ENCODE data around the gene KAT6B. TPM values are rescaled to one million over a fixed set of nuclear protein-coding genes. Genes with fewer than 3 reads are reported as not detected.

KAT6B gene
- total and polyA plus RNA-seq, 2 donors from 2014 or later: 2.9 to 34.2 TPM

DNA sequence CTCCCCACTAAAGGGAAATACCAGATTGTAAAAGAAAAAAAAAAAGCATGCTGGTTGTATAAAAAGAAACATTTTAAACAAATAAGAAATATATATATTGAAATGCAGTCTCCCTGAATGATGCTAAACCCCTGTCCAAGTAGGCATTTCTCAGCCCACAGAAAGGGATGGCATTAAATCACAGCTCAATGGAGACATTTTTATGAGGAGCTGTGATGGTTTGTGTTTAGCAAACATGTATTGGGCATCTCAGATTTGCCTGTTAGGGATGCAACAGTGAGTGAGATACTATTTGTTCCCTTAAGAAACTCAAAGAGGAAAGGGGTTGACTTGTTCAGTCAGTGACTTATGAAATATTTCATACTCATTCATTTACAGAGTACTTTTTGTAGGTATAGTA, 51.5 kb downstream of the KAT6B start:
- Histone ChIP-seq H3K4me3 (ENCODE audit: low read length in 3 of 3) (no peak overlapping the region), H3K4me1 (ENCODE audit: control insufficient read depth in 2 of 3, insufficient read depth in 2 of 3, low read depth in 1 of 3, low read length in 3 of 3) (no peaks in the 10 kb centered on the region), H3K27me3 (ENCODE audit: control insufficient read depth, insufficient read depth, low read length) (no peaks in the 10 kb centered on the region), H3K9ac (ENCODE audit: low read length in 3 of 3) (no peak overlapping the region), H3K27ac (ENCODE audit: low read depth in 2 of 2, low read length in 2 of 2) (no peak overlapping the region), H3K9me3 (ENCODE audit: control insufficient read depth in 2 of 3, insufficient read depth in 1 of 3, low read length in 3 of 3) (no peaks in the 10 kb centered on the region), H3K36me3 (ENCODE audit: control insufficient read depth in 2 of 3, insufficient read depth in 3 of 3, low read length in 3 of 3) (no peaks in the 10 kb centered on the region)
- intact Hi-C loops (cut with DNase I): no loop called here
- no peak for FAIRE-seq
- TF ChIP-seq, protein P1, sequence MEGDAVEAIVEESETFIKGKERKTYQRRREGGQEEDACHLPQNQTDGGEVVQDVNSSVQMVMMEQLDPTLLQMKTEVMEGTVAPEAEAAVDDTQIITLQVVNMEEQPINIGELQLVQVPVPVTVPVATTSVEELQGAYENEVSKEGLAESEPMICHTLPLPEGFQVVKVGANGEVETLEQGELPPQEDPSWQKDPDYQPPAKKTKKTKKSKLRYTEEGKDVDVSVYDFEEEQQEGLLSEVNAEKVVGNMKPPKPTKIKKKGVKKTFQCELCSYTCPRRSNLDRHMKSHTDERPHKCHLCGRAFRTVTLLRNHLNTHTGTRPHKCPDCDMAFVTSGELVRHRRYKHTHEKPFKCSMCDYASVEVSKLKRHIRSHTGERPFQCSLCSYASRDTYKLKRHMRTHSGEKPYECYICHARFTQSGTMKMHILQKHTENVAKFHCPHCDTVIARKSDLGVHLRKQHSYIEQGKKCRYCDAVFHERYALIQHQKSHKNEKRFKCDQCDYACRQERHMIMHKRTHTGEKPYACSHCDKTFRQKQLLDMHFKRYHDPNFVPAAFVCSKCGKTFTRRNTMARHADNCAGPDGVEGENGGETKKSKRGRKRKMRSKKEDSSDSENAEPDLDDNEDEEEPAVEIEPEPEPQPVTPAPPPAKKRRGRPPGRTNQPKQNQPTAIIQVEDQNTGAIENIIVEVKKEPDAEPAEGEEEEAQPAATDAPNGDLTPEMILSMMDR (IDR thresholded peaks at IDR 0.05; ENCODE audit: borderline replicate concordance, extremely low read depth, insufficient read depth): no peak
- DNase-seq: peak in 2 of 5 donors; percentile 58

DNA sequence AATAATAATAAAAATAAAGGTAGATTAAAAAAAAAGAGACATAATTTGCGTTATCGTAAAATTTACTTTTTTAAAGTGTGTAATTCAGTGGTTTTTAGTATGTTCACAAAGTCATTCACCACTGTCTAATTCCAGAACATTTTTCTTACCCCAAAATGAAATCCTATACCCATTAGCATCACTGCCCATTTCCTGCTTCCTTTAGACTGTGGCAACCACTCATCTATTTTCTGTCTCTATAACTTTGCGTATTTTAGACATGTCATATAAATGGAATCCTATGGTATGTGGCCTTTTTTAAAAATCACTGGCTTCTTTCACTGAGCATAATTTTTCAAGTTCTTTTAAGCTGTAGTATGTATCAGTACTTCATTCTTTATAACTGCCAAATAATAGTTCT, 53.6 kb downstream of the KAT6B start:
- no peak for DNase-seq
- Histone ChIP-seq H3K9me3 (ENCODE audit: control insufficient read depth in 2 of 3, insufficient read depth in 1 of 3, low read length in 3 of 3) (no peaks in the 10 kb centered on the region), H3K4me1 (ENCODE audit: control insufficient read depth in 2 of 3, insufficient read depth in 2 of 3, low read depth in 1 of 3, low read length in 3 of 3) (no peaks in the 10 kb centered on the region), H3K27ac (ENCODE audit: low read depth in 2 of 2, low read length in 2 of 2) (no peak overlapping the region), H3K4me3 (ENCODE audit: low read length in 3 of 3) (no peak overlapping the region), H3K36me3 (ENCODE audit: control insufficient read depth in 2 of 3, insufficient read depth in 3 of 3, low read length in 3 of 3) (no peaks in the 10 kb centered on the region), H3K9ac (ENCODE audit: low read length in 3 of 3) (no peak overlapping the region), H3K27me3 (ENCODE audit: control insufficient read depth, insufficient read depth, low read length) (no peaks in the 10 kb centered on the region)
- intact Hi-C loops (cut with DNase I): no loop called here
- no peak for FAIRE-seq
- TF ChIP-seq, protein P1 (IDR thresholded peaks at IDR 0.05; ENCODE audit: borderline replicate concordance, extremely low read depth, insufficient read depth): no peak

DNA sequence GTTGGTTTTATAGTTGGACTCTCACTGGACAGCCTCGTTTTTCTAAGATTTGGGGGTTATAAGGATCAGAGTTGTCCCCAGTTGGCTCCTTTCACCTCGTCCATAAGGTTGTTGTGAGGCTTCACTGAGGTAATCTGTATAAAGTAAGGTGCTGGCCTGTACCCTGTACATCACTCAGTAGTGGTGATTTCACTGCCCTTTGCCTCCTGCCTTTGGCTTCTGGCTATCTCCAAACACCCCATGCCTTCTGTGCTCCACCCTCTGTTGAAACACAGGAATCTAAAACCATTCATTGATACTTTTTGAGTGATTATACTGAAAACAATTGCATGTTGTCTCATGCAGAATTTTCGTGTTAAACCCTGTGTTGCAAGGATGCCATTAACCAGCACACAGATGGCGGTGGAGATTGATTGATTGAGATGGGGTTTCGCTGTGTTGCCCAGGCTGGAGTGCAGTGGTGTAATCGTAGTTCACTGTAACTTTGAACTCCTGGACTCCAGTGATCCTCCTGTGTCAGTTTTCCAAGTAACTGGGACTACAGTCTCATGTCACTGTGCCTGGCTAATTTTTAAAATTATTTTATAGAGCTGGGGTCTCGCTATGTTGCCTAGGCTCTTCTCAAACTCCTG, 55.0 kb downstream of the KAT6B start:
- no peak overlapping the region for H3K27ac ChIP-seq (ENCODE audit: low read depth in 2 of 2, low read length in 2 of 2)
- no peaks in the 10 kb centered on the region for H3K9me3 ChIP-seq (ENCODE audit: control insufficient read depth in 2 of 3, insufficient read depth in 1 of 3, low read length in 3 of 3)
- H3K9ac ChIP-seq (ENCODE audit: low read length in 3 of 3): no peak overlapping the region
- no peak overlapping the region for H3K4me3 ChIP-seq (ENCODE audit: low read length in 3 of 3)
- H3K36me3 ChIP-seq (ENCODE audit: control insufficient read depth in 2 of 3, insufficient read depth in 3 of 3, low read length in 3 of 3): no peaks in the 10 kb centered on the region
- H3K4me1 ChIP-seq (ENCODE audit: control insufficient read depth in 2 of 3, insufficient read depth in 2 of 3, low read depth in 1 of 3, low read length in 3 of 3): no peaks in the 10 kb centered on the region
- H3K27me3 ChIP-seq (ENCODE audit: control insufficient read depth, insufficient read depth, low read length): no peaks in the 10 kb centered on the region
- DNase-seq (no peak), FAIRE-seq (no peak)
- TF ChIP-seq, protein P1 (IDR thresholded peaks at IDR 0.05; ENCODE audit: borderline replicate concordance, extremely low read depth, insufficient read depth): no peak
- intact Hi-C loops (cut with DNase I): no loop called here

DNA sequence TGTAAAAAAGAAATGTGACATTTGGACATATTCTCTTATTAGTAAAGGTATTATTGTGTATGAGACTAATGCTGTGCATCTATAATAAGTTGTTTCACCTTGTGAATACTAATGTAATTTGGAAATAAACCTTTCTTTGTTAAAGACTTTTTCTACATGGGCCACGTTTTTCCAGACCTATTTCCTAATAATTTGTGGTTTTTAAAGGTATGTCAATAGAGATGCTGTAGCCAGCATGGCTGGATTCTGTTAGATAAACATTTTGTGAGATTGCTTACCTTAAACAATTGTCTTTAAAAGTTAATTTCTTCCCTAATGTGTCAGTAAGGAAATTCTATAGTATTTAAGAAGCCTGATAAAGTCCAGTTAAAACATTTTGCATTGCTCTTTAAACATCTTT, 56.0 kb downstream of the KAT6B start:
- H3K36me3 ChIP-seq (ENCODE audit: control insufficient read depth in 2 of 3, insufficient read depth in 3 of 3, low read length in 3 of 3): no peaks in the 10 kb centered on the region
- intact Hi-C loops (cut with DNase I): no loop called here
- H3K9ac ChIP-seq (ENCODE audit: low read length in 3 of 3): no peak overlapping the region
- no peak overlapping the region for H3K4me3 ChIP-seq (ENCODE audit: low read length in 3 of 3)
- no peak overlapping the region for H3K27ac ChIP-seq (ENCODE audit: low read depth in 2 of 2, low read length in 2 of 2)
- H3K27me3 ChIP-seq (ENCODE audit: control insufficient read depth, insufficient read depth, low read length): no peaks in the 10 kb centered on the region
- TF ChIP-seq, protein P1 (IDR thresholded peaks at IDR 0.05; ENCODE audit: borderline replicate concordance, extremely low read depth, insufficient read depth): no peak
- no peak for FAIRE-seq
- no peaks in the 10 kb centered on the region for H3K4me1 ChIP-seq (ENCODE audit: control insufficient read depth in 2 of 3, insufficient read depth in 2 of 3, low read depth in 1 of 3, low read length in 3 of 3)
- no peaks in the 10 kb centered on the region for H3K9me3 ChIP-seq (ENCODE audit: control insufficient read depth in 2 of 3, insufficient read depth in 1 of 3, low read length in 3 of 3)
- DNase-seq: no peak
